Medulla oblongata (tissue), 1 donor: ENCODE data around the gene KCNC3.

ENCODE experiments used
- DNase-seq: peaks from one replicate; pipeline ENCODE4 v3.0.0-alpha.2; 2015; ENCODE audit errors: extremely low spot score

Gene KCNC3

GRCh38 chr19:50276370-50277063 lies 52.7 kb downstream of the KCNC3 start:
- DNase-seq = no peak

- no peak for DNase-seq
These were observed 53.4 kb downstream of the KCNC3 start for GRCh38 chr19:50275577-50276368.

- DNase-seq = no peak
These were observed 55.4 kb downstream of the KCNC3 start for GRCh38 chr19:50273821-50274220.

GRCh38 chr19:50272263-50272897 lies 56.8 kb downstream of the KCNC3 start:
- DNase-seq = no peak

- no peak for DNase-seq
These were observed 59.5 kb downstream of the KCNC3 start for GRCh38 chr19:50269653-50270052.

- no peak for DNase-seq
These were observed 60.7 kb downstream of the KCNC3 start for GRCh38 chr19:50268501-50268900.

GRCh38 chr19:50268041-50268440 lies 61.1 kb downstream of the KCNC3 start:
- DNase-seq = no peak

GRCh38 chr19:50266896-50267295 lies 62.3 kb downstream of the KCNC3 start:
- no peak for DNase-seq

GRCh38 chr19:50266041-50266440 lies 63.1 kb downstream of the KCNC3 start:
- DNase-seq = no peak

GRCh38 chr19:50264483-50265186 lies 64.5 kb downstream of the KCNC3 start:
- no peak for DNase-seq

GRCh38 chr19:50263176-50263575 lies 66.0 kb downstream of the KCNC3 start:
- DNase-seq = no peak
